ENCODE results near the gene EHBP1. TPM values are rescaled to one million over a fixed set of nuclear protein-coding genes. Genes with fewer than 3 reads are reported as not detected.

The EHBP1 gene
- total RNA-seq, 3 donors from 2014 or later, result 65.9 to 118 (median 87.2) TPM

DNA sequence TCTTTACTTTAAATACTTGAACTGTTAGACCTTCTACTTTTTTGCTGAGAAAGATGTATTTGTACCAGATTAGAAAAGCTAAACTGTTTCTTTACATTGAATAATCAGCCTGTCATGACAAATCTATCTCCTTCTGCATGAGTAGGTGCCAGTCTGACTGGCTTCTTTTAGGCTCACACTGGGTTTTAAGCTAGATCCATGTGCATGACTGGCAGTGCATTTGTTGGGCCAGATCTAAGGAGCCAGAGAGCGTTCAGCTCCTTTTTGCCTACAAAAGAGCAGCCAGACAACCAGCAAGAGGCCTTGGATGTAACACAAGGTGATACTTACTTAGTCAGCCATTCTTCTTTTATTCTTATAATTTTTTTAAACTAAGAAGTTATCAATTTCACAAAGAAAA lies 263.2 kb downstream of the EHBP1 start:
- no peaks in the 10 kb centered on the region for H3K4me1 ChIP-seq
- H3K9me3 ChIP-seq, result no peaks in the 10 kb centered on the region
- DNase-seq (ENCODE audit: low spot score in 2 of 2), result no peak
- intact Hi-C loops (cut with DNase I; ENCODE audit: low total_unique reads), result loop anchor here (5.0 kb wide), 1 partner anchor 166 kb away; no protein-coding TSS in a partner anchor
- no peak overlapping the region for H3K4me3 ChIP-seq
- no peak overlapping the region for H3K27ac ChIP-seq
- TF ChIP-seq POLR2A (IDR thresholded peaks at IDR 0.05), result no peak
- no peak for TF ChIP-seq POLR2AphosphoS5 (IDR thresholded peaks at IDR 0.05)
- TF ChIP-seq, protein P1, sequence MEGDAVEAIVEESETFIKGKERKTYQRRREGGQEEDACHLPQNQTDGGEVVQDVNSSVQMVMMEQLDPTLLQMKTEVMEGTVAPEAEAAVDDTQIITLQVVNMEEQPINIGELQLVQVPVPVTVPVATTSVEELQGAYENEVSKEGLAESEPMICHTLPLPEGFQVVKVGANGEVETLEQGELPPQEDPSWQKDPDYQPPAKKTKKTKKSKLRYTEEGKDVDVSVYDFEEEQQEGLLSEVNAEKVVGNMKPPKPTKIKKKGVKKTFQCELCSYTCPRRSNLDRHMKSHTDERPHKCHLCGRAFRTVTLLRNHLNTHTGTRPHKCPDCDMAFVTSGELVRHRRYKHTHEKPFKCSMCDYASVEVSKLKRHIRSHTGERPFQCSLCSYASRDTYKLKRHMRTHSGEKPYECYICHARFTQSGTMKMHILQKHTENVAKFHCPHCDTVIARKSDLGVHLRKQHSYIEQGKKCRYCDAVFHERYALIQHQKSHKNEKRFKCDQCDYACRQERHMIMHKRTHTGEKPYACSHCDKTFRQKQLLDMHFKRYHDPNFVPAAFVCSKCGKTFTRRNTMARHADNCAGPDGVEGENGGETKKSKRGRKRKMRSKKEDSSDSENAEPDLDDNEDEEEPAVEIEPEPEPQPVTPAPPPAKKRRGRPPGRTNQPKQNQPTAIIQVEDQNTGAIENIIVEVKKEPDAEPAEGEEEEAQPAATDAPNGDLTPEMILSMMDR (IDR thresholded peaks at IDR 0.05), result no peak
- no peaks in the 10 kb centered on the region for H3K27me3 ChIP-seq
- H3K36me3 ChIP-seq, result peaks cover 6% of the 10 kb centered on the region

DNA sequence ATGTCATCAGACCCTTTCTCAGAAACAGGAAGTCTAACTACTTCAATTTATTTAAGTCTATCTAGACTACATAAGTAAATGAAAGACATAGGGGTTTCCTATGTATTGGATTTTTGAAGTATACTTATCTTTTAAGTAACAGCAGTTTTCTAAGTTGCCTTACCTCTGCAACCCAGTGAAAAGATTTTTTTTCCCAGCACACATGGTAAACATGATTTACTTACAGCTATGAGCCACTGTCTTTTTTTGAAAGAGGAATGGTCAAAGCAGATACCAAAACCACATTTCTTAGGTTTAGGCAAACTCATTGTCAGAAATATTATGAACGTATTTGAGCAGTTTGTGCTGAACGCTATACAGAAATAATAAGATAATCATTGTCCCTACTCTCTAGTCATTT lies 266.4 kb downstream of the EHBP1 start:
- no peak for DNase-seq (ENCODE audit: low spot score in 2 of 2)
- H3K27me3 ChIP-seq, result no peaks in the 10 kb centered on the region
- intact Hi-C loops (cut with DNase I; ENCODE audit: low total_unique reads), result no loop called here
- no peaks in the 10 kb centered on the region for H3K4me1 ChIP-seq
- TF ChIP-seq POLR2A (IDR thresholded peaks at IDR 0.05), result no peak
- TF ChIP-seq, protein P1 (IDR thresholded peaks at IDR 0.05), result no peak
- no peak for TF ChIP-seq POLR2AphosphoS5 (IDR thresholded peaks at IDR 0.05)
- H3K36me3 ChIP-seq, result peaks cover 6% of the 10 kb centered on the region
- H3K9me3 ChIP-seq, result no peaks in the 10 kb centered on the region
- H3K27ac ChIP-seq, result no peak overlapping the region
- H3K4me3 ChIP-seq, result no peak overlapping the region

DNA sequence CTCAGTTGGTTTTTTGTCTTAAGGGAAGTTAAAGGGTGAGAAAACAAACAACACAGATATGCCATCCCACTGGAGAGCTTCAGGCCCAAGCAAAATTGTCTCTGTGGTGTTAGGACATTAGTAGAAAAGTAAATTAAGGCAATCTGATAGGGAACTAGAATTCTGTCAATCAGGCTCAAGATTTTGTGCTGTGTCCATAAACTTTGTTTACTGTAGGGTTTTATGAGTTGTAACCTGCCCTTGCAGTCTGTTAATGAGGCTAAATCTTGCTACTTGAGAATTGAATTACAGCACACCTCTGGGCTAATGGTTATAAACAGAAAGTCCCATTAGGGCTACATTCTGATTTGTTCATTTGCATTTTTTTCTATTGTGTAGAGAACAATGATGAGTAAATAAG lies 267.1 kb downstream of the EHBP1 start:
- H3K27me3 ChIP-seq, result no peaks in the 10 kb centered on the region
- intact Hi-C loops (cut with DNase I; ENCODE audit: low total_unique reads), result no loop called here
- no peak overlapping the region for H3K4me3 ChIP-seq
- no peak for DNase-seq (ENCODE audit: low spot score in 2 of 2)
- H3K27ac ChIP-seq, result no peak overlapping the region
- peaks cover 6% of the 10 kb centered on the region for H3K36me3 ChIP-seq
- TF ChIP-seq POLR2A (IDR thresholded peaks at IDR 0.05) (no peak), POLR2AphosphoS5 (IDR thresholded peaks at IDR 0.05) (no peak)
- TF ChIP-seq, protein P1 (IDR thresholded peaks at IDR 0.05), result no peak
- no peaks in the 10 kb centered on the region for H3K4me1 ChIP-seq
- H3K9me3 ChIP-seq, result no peaks in the 10 kb centered on the region

DNA sequence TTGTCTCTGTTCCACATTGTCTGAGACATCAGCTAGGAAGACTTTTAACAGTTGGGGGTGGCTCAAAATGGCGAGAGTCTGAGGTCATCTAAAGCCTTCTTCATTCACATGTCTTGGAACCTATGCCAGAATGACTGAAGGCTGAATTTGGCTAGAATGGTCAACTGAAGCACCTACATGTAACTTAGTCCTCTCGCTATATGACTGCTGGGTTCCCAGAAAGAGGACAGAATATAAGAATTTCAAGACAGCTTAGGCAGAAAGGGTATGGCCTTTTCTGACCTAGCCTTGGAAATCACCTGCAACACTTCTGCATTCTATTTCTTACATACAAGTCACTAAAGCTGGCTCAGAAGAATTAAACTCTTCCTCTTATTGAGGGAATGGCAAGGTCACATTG lies 269.5 kb downstream of the EHBP1 start:
- H3K27ac ChIP-seq, result no peak overlapping the region
- no peaks in the 10 kb centered on the region for H3K36me3 ChIP-seq
- no peaks in the 10 kb centered on the region for H3K27me3 ChIP-seq
- H3K4me1 ChIP-seq, result no peaks in the 10 kb centered on the region
- no peak for DNase-seq (ENCODE audit: low spot score in 2 of 2)
- TF ChIP-seq, protein P1 (IDR thresholded peaks at IDR 0.05), result no peak
- TF ChIP-seq POLR2A (IDR thresholded peaks at IDR 0.05) (no peak), POLR2AphosphoS5 (IDR thresholded peaks at IDR 0.05) (no peak)
- H3K9me3 ChIP-seq, result no peaks in the 10 kb centered on the region
- H3K4me3 ChIP-seq, result no peak overlapping the region
- intact Hi-C loops (cut with DNase I; ENCODE audit: low total_unique reads), result no loop called here

DNA sequence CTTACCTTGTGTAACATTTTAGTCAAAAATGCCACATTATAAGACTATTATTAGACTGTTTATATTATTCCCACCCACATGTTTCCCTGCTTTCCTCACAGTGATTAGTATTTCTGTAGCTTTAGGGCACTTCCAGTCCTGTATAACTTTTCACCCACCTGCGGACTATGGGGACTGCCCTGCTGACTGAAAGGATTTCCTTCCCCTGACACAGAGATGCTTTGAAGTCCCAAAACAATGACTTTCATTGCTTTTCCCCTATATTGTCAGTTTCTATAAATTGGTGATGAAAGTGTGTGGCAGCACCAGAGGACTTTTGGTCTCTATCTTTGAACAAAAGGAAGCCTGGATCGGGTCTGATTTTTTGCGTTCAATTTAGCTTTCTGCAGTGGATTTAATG lies 286.1 kb downstream of the EHBP1 start:
- no peaks in the 10 kb centered on the region for H3K27me3 ChIP-seq
- no peaks in the 10 kb centered on the region for H3K9me3 ChIP-seq
- H3K36me3 ChIP-seq, result no peaks in the 10 kb centered on the region
- no peak for DNase-seq (ENCODE audit: low spot score in 2 of 2)
- intact Hi-C loops (cut with DNase I; ENCODE audit: low total_unique reads), result no loop called here
- H3K27ac ChIP-seq, result no peak overlapping the region
- no peaks in the 10 kb centered on the region for H3K4me1 ChIP-seq
- TF ChIP-seq, protein P1 (IDR thresholded peaks at IDR 0.05), result no peak
- TF ChIP-seq POLR2A (IDR thresholded peaks at IDR 0.05), result no peak
- TF ChIP-seq POLR2AphosphoS5 (IDR thresholded peaks at IDR 0.05), result no peak
- no peak overlapping the region for H3K4me3 ChIP-seq
